T1000 (cell line): Measurements from ENCODE around the gene HOXB9.

Experiments
- DNase-seq: peaks from one replicate; lab custom pipeline; 2025; ENCODE audit warnings: mixed read lengths; lab: John Stamatoyannopoulos, UW

The HOXB9 gene

DNA sequence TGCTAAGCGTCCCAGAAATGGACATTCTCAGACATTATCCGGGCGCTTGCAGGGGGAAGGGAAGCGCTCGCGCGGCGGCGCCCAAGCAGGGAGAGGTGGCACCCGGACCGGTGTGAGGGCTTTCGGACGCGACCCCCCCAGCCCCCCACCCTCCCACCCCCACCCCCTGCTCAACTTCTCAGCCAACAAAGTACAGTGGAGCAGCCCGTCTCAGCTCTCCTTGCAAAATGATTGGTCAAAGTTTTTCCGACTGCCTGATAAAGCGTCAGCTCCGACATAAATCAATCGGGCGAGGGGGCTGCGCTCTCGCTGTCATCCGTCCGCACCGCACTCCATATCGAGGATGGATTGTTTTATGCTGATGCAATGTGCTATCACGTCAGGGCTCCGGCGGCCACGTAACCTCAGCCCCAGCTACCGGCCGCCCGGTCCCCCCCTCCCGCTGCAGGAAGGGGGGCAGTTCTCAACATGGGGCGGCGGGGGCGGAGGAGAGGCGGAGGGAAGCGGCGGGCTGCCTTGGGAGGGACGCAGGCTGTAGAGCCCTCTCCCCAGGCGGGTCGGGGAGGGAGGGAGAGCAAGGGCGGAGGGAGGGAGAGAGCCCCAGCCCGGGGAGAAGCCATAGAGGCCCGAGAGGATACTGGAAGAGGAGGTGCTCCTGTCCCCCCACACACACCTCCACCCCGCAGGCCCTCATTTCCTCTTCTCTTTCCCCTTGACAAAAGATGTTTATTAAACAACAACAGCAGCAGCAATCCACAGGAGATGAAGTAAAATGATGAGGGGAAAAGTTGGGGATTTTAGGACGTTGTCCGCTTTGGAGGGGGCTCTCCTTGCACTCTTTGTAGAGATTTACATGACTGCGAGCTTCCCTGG, at the start of gene HOXB9:
Gene HOXB9, minus strand, starts transcription at position 114 of the 873 bp plus-strand sequence. Its CDS starts 89 bp downstream, at position 25.
- no peak for DNase-seq

DNA sequence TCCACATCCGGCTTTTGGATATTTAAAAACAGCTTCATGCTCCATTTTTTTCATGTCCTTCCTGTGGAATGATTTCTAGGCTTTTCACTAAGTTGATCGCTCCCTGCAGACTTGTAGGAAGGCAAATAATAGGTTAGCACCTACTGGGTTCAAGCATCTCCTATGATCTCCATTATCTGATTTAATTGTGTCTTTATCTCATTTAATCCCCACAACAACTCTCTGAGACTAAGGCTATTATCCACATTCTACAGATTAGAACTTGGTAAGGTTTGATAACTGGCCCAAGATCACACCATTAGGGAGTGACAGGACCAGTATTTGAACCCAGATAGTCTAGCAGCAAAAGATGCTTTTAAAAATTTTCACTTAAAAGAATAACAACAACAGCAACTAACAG, 46.2 kb upstream of the HOXB9 start:
- no peak for DNase-seq

DNA sequence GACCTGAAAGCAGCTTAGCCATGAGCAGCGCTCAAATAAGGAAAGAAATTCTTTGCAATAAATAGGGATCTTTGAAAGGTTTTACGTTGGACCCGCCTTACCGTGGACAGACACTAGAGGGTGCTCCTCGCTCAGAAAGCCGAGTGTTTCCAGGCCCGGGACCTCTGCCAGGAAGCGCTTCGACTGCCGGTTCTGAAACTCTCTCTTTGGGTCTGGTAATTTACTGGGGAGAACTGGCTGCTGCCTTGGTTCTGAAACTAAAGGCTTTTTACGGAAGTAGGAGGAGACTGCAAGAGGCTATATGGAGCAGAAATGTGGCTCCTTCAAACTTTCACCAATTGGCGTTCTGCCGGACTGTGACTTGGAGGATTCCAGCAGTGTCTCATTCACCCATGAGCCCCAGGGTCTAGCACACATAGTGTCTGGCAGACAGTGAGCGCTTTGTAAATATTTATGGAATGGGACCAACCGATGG, 45.6 kb upstream of the HOXB9 start:
- peak; percentile 69 for DNase-seq

DNA sequence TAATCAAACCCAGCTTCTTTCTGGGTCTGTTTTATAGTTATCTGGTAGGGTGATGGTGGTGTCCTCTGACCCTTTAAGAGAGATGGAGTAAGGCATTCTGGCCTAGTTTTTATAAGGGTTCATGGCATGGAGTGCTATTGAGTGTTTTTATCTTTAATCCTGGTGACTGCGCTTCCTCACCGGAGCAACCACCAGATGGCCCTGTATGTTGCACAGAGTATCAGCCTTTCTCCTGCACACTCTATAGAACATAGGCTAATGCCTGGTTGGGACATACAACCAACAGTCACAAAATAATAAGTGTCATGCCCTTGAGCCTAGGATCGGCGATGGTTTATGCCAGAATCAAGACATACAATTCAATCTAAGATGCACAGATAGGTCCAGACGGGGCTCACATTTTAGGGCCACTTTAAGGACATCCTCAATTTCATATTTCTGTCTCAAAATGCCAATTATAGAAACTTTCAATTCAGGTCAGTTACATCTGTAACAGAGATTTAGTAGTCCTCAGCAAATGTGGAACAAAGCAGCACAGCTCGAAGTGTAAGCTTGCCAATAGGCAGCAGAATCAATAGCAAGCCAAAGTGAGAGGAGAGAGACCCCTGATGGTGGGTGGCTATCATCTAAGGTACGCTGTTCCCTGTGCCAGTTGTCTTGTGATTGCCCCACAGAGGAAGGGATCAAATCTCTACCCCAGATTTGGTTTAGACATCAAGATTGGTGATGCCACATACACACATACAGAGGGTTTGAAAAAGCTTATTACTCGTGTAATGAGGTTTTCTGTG, 37.2 kb upstream of the HOXB9 start:
- DNase-seq, result no peak

DNA sequence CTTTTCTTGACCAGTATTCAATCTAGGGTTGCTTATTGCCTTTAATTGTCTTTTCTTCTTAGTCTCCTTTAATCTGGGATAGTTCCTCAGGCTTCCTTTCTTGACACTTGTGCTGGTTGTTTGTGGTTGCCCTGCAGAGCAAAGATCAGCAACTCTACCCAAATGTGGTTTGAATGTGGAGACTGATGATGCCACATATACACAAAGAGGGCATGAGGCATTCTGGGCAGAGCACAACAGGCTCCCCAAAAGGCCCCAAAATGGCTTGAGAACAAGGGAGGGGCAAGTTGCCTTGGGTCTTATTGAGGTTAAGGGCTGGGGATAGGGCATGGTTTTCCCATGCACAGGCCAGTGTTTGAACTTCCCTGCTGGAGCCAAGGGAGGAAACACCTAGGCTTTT, 29.8 kb upstream of the HOXB9 start:
- DNase-seq, result no peak

DNA sequence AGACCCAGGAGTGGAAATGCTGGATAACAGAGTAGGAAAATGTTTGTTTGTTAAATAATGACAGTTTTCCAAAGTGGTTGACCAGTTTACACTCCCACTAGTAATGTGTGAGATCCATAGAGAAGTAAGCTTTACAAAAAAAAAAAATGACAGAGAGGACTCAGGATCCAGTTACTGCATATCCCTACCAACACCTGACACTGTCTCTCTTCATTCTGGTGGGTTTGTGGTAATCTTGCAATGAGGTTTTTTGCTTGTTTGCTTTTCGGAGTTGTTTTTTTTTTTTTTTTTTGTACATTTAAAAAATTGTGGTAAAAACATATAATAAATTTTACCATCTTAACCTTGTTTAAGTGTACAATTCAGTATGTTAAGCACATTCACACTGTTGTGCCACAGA, 23.6 kb upstream of the HOXB9 start:
- DNase-seq, result no peak

DNA sequence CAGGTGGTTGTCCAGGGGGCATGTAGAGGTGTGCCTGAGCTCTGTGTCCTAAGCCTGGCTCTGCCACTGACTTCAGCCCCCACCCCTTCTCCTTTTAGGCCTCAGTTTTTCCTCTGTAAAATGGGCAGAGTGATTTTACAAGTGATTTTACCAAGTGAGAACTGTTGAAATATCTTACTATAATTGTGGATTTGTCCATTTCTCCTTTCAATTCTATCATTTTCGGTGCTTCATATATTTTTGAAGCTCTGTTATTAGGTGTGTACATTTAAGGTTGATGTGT, 21.7 kb upstream of the HOXB9 start:
- no peak for DNase-seq

DNA sequence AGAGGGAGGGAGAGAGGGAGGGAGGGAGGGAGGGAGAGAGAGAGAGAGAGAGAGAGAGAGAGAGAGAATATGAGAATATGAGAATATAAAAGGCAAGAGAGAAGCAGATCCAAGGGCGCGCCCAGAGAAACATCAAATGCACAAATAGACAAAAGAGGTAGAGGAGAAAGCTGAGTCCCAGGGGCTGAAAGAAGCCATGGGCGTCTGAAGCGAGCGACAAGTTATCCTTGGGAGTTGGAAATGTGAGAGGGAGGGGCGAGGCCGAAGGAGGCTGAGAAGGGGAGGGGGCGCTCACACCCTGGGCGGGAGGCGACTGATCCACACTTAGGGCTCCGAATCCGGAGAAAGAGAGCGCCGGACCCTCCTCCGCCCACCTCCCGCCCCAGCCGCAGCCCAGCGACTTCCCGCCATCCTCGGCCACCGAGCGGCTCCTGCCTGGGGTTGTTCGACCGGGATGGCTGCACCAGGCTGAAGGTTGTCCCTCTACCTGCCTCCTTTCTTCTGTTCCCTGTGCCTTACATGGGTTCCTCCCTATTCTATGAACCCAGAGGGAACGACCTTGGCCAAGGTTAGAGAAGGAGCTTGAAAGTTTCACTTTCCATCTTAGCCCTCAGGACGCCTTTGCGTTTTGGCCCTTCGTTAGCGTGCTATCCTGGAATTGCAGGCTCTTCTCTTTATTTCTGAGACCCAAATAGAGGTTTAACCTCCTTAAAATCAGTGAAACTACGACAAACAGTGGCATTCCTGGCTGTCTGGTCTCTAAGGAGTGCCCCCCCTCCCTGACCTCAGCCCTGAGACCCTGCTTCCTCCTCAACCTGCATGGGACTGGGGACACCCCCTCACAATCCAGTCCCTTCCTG, 21.2 kb upstream of the HOXB9 start:
- DNase-seq, result no peak

DNA sequence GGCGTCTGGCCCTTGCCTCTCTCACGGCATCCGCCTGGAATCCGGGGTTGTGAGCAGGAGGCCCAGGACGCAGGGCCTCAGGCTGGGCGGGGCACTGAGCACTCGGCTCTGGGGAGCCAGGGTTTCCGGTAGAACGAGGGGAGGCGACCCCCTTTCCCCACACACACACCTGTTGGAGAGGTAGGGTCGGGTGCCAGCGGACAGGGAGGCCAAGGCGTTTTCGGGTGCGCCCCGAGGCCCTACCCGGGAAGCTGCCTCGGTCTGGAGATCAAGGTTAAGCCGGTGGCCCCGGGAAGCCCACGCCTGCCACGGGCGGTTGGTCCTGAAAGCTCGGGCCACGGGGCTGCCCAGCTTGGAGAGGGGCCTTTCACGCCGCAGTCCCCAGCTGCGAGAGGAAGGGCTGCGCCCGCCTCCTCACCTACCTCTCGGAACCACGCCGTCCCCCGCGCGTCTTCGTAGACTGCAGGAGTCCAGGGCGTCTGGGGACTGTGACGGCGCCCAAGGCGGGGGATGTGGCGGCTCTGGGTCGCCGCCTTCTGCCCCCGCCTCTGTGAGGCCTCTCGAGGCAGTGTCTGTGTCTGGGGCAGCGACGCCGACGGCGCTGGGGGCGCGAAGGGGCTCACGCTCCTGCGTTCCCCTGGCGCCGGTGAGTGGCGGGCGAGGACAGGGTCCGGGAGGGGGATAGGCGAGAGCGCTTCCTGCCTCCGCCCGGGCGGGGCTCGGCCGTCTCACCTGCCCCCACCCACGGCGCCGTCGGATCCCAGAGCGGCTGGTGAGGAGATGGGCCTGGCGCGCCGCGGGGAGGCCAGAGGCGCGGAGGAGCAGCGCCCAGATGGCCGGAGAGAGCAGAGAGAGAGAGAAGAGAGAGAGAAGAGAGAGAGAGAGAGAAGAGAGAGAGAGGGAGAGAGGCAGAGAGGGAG, 20.3 kb upstream of the HOXB9 start:
- no peak for DNase-seq

DNA sequence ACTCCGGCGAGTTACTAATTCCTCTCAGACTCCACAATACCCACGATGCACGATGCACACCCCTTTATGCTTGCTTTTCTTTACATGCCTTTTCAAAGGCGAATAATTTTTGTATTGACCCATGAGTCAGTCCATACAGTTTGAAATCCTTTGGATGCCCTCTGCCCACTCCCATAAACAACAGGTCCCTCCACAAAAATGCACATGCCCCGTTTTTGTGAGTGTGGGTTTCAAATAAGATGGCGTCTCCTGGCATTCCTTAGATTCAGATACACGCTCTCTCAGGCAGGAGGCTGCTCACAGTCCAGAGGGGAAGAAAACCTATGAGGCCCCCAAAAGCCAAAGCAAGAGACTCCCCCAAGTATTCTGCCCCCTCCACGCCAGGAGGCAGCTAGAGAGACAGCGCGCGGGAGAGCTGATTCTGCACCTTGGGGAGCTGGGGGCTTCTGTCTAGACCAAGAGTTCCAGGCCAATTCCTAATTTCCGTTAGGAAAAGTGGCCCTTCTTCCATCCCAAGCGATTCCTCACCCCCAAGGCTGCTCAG, 19.6 kb upstream of the HOXB9 start:
- DNase-seq, result no peak

DNA sequence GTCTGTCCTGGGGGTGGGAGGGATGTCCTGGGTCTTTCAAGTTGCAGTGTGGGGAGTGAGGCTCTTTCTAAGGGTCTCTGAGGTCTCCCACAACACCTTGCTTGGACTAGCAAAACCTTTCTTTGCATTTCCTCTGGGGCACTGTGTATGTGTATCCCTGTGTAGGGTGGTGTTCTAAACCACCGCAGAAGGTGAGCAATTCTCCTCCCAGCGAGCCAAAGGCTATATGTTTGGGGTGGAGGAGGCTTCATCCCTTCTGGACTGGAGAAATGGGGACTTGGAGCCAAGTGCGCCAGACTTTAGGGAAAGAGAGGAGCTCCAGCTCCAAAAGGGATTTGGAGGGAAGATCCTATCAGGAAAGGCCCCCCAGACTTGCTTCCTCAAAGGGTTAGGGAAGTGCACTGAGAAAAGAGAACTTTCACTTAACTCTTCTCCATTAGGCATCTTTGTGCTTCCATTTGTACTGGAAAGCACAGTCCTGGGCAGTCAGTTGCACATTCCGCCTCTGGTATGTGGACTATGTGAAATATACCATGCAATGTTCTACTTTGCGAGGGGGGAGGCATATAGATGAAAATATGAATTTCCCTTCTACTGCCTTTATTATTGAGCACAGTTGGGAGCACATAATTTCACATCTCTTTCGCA, 18.9 kb upstream of the HOXB9 start:
- DNase-seq, result no peak

DNA sequence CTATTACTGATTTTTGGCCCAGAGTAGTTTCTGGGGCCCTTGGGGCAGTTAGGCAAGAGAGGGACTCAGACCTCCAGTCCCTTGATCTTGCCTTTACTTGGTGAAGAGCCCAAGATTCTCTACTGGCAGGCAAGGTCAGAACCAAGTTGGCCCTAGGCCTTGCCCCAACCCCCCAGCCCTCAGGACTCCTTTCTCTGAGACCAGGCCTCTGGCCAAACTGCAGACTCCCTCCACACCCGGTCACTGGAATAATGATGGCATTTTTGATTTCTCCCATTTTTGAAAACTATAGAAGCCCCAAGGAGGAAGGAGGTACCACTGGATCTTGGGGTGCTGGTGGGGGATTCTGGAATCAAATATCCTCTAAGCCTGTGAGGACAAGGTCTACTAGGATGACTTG, 18.0 kb upstream of the HOXB9 start:
- no peak for DNase-seq

DNA sequence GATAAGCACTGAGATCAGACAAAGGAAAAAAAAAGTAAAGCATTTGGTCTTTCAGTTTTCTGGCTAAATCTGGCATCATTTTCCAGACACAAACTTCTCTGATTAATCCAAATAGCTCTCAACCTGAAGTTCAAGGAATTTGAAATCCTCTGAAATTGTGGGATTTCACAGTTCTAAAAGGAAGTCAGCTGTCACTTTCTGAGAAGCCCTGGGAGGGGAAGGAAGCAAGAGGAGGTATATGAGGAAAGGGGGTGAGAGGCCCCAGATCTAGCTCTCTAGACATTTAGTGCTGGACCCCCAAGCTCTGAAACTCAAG, 17.5 kb upstream of the HOXB9 start:
- no peak for DNase-seq

DNA sequence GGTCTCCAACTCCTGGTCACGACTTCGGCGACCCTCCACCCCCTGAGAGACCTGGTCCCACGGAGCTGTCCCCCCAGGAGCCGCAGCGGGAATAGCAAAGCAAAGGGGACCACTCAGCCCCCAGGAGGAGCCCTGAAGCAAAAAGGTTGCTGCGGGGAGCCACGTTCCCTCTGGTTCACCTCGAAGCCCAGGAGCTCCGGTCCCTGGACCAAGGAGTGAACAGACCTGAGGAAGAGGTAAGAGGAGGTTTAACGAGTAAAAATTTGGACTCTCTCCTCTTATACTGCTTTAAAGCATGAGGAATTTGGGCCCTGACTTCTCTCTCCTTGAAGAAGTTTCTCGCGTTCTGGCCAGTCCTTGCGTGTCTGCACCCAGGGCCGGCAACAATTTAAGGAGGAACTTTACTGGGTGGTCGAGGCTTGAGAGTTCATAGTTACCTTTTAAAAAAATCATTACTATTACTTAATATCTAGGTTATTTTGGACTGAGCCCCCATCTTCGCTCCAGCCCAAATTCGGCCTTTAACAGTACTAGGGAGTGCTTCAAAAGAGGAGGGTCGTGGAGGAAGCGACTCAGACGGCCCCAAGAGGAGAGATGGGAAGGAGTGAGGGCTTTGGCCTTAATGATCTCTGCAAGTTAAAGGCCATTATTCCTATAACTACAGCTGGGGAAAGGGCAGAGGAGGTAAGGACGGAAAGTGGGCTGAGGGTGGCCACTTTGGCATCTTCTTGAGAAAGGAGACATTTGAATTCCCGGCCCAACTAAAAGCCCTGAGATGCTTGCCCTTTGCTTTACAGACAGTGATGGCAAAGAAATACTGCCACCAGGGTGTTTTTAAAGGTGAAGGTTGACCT, 16.9 kb upstream of the HOXB9 start:
- DNase-seq, result no peak

DNA sequence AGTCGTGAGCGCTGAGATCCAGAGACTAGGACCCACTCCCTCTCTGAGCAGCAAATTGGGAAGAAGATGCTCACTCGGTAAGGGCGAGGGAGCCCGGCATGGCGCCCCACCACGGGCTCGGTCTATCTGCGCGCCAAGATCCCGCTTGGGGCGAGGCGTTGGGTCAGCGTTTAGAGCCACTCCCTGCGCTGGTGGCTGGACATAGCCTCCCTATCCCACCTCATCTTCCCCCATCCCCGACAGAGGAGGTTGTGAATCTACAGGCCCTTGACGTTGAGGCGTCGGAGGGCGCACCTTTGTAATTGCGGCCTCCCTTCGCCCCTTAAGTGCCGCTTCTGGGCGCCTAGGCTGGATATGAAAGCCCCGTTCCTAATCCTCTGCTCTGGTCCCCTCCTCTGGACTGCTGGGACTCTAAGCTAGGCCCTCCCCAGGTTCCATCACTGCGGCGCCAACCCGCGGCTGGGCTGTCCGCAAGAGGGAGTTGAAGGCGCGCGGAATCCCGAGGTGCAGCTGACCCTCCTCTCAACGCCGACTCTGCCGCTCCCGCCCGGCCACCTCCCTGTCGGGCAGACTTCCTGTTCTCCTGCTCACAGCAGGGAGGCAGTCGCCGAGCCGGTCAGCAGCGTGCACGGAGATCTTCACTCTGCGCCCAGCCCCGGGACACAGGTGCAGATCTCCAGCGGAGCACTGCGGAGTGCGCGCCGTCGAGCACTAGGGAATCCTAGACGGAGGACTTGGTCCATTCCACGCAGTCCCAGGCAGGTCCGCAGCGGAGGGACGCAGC, 16.1 kb upstream of the HOXB9 start:
- DNase-seq, result no peak

DNA sequence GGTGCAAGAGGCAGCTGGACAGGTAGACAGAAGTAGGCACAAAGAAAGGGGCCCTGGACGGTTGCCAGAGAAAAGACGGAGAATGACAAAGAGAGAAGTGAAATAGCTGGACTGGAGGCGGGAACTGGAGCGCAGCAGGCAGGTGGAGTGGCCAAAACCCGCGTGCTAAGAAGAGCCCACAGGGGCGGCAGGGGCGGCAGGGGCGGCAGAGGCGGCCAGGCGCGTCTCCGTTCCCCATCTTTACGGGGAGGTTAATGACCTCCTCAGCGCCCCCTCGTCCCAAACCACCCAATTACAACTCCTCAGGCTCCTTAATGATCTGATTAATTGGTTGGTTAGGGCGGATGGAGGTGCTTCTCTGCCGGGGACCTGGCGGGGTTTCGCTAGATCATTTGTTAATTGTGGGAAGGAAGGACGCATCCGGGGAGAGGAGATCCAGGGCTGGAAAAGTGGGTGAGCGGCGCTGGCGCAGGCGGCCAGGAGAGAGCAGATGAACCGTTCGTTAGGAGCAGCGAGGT, 15.4 kb upstream of the HOXB9 start:
- DNase-seq, result no peak

DNA sequence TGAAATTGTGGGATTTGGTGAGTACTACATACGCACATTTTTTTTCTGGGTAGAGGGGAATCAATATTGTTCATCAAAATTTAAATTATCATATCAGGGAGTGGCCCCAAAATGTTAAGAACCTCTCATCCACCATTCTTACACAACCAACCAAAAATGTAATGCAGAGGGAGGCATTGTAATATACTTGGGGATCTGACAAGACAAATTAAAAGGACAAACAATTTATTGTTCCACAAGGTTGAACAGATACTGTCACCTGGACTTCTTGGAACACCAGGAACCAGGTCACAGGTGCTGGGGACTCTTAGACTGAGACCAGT, 14.7 kb upstream of the HOXB9 start:
- DNase-seq, result no peak

DNA sequence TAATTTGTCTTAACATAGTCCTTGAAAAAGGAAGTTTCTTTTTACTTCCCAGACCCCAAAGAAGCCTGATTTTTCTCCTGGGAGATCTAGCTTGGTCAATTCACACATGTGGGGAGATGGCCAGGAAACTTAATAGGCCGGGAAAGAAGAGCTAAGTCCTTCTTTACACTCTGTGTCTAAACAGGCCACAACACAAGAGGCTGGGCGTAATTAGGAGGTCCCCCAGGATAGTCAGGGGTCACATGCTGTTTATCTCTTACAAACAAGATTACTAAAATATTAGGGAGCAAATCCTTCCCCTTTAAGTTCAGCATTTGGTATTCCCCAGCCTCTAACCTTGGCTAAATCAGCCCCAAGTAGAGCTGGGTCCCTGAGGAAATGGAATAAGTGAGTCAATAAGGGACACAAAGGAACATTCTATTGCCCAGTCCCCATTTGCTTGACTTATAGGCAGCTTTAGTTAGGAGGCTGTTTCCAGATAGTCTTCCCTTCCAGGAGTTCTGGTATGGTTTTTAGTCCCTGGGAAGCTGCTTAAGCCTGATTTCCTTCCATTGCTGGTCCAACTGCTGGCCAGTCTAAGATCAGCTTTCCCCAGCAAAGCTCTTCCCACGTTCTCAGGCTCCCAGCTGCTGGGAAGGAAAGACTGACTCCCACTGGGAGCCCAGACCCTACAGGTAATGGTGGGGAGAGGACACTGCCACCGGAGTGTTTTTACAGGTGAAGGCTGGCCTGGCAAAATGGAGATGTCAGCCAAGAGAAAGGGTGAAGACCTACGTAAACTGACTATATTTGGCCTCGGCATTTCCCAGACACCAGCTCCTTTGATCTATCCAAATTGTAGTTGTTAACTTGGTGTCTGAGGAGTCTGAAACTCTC, 14.1 kb upstream of the HOXB9 start:
- no peak for DNase-seq
